ENCODE results near the gene GAL. TPM values are rescaled to one million over a fixed set of nuclear protein-coding genes. Genes with fewer than 3 reads are reported as not detected.

Gene GAL
- total RNA-seq, 1 experiment from 2014 or later = 65.2 TPM

DNA sequence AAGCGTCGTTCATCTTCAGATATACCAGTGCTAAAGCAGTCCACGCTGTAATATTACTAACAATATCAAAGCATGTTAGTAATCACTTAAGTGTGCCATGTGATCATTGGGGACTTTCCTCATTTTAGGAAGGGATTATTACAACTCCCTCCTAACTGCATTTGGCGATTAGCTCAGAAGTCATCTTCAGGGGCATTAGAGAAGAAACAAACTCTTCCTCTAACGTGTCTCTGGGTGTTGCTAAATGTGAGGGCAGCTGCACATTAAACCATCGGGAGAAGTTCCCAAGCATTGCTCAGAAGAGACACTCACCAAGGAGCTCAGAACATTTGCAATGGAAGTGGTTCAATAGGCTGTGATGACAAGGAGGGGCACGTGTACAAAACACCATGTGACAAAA, 49.8 kb downstream of the GAL start:
- Histone ChIP-seq H3K27ac (ENCODE audit: insufficient read length, low read depth, low read length) (no peak overlapping the region), H4K91ac (ENCODE audit: insufficient read length, low read depth, low read length) (no peak overlapping the region), H2BK5ac (ENCODE audit: insufficient read length, low read length) (no peak overlapping the region), H3K4me1 (ENCODE audit: insufficient read depth, low read length) (peaks cover 4% of the 10 kb centered on the region; the same call in 1 of the 2 replicates), H3K18ac (ENCODE audit: insufficient read length, low read depth, low read length) (no peak overlapping the region), H3K4me2 (ENCODE audit: insufficient read depth, insufficient read length, low read length) (no peak overlapping the region), H3K23ac (ENCODE audit: insufficient read length, low read depth, low read length) (no peak overlapping the region), H3K9me3 (ENCODE audit: control insufficient read depth, low read depth, low read length) (no peaks in the 10 kb centered on the region), H2BK15ac (ENCODE audit: low read depth, low read length) (no peak overlapping the region), H2BK120ac (ENCODE audit: low read depth, low read length, poor library complexity, severe bottlenecking) (no peak overlapping the region), H2AK5ac (ENCODE audit: insufficient read length, low read length) (no peak overlapping the region), H3K4ac (ENCODE audit: low read depth, low read length) (no peak overlapping the region), H3K14ac (ENCODE audit: insufficient read depth, low read length) (no peak overlapping the region), H3K79me2 (ENCODE audit: insufficient read depth, low read length) (no peaks in the 10 kb centered on the region), H2AFZ (ENCODE audit: low read length) (no peak overlapping the region), H3K79me1 (ENCODE audit: insufficient read depth, low read depth, low read length, poor library complexity, severe bottlenecking) (no peaks in the 10 kb centered on the region), H2BK12ac (ENCODE audit: insufficient read length, low read depth, low read length) (no peak overlapping the region), H3K56ac (ENCODE audit: insufficient read length, low read depth, low read length) (no peak overlapping the region), H4K8ac (replicated peaks; ENCODE audit: insufficient read length, low read depth, low read length) (no peak overlapping the region), H4K5ac (ENCODE audit: insufficient read length, low read depth, low read length) (no peak overlapping the region), H3K23me2 (ENCODE audit: insufficient read length, low read depth, low read length, poor library complexity, severe bottlenecking) (no peaks in the 10 kb centered on the region), H3T11ph (ENCODE audit: low read length) (no peak overlapping the region), H3K9ac (ENCODE audit: extremely low read depth, insufficient read length, low read length) (no peak overlapping the region), H4K20me1 (ENCODE audit: control insufficient read depth, insufficient read depth, insufficient read length) (no peaks in the 10 kb centered on the region), H2BK20ac (ENCODE audit: low read depth, low read length, poor library complexity, severe bottlenecking) (no peak overlapping the region), H3K27me3 (ENCODE audit: insufficient read depth, low read length) (no peaks in the 10 kb centered on the region)
- H3K27ac Mint-ChIP-seq = no peak overlapping the region
- no CpG with 5 or more reads among the region's 7 CpGs for WGBS (ENCODE audit: extremely low coverage, insufficient read length, low lambda C conversion rate)
- no peaks in the 10 kb centered on the region for H3K9me3 Mint-ChIP-seq
- TF ChIP-seq, protein P1, sequence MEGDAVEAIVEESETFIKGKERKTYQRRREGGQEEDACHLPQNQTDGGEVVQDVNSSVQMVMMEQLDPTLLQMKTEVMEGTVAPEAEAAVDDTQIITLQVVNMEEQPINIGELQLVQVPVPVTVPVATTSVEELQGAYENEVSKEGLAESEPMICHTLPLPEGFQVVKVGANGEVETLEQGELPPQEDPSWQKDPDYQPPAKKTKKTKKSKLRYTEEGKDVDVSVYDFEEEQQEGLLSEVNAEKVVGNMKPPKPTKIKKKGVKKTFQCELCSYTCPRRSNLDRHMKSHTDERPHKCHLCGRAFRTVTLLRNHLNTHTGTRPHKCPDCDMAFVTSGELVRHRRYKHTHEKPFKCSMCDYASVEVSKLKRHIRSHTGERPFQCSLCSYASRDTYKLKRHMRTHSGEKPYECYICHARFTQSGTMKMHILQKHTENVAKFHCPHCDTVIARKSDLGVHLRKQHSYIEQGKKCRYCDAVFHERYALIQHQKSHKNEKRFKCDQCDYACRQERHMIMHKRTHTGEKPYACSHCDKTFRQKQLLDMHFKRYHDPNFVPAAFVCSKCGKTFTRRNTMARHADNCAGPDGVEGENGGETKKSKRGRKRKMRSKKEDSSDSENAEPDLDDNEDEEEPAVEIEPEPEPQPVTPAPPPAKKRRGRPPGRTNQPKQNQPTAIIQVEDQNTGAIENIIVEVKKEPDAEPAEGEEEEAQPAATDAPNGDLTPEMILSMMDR (conservative IDR thresholded peaks at IDR 0.05) = no peak
- peaks cover 0 to 7% of the 10 kb centered on the region in 2 experiments; a peak in 2 of 4 replicates for H3K4me1 Mint-ChIP-seq
- H3K36me3 Mint-ChIP-seq (ENCODE audit: insufficient read depth in 1 of 3, low read depth in 3 of 3) = peaks cover 2 to 30% (median 21%) of the 10 kb centered on the region in 3 experiments; a peak in 6 of 7 replicates
- H3K27me3 Mint-ChIP-seq (ENCODE audit: low read depth) = no peaks in the 10 kb centered on the region
- no peak for DNase-seq
- no peak overlapping the region for H3K4me3 Mint-ChIP-seq
